Stimulated activated CD4-positive, alpha-beta T cell treated with anti-CD3 and anti-CD28 coated beads, Interleukin-4, amount 100 ng/mL, for 4 hours (primary cell): ENCODE measurements around the gene ALOXE3.

ENCODE experiments used
- DNase-seq, 2 experiments: peaks; one replicate each; pipeline ENCODE4 v3.0.0-alpha.2; 2020

ALOXE3 gene

DNA sequence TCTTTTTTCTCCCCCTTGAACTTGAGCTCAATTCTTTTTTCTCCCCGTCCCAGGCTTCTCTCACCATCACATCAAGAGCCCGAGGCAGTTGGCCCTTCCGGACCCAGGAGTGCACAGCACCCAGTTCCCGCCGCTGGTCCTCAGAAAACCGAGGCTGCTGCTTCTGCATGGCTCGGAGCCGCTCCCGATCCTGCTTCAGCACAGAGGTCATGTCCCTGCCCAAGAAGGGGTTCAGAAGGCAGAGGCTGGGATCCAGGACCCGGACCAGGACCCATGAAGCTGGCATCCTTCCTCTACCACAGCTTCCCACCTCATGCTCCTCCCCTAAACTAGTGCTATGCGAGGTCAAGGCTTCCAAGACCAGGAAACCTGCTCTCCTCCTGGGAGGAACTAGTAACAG, 23.4 kb upstream of the ALOXE3 start:
- DNase-seq = no peak

DNA sequence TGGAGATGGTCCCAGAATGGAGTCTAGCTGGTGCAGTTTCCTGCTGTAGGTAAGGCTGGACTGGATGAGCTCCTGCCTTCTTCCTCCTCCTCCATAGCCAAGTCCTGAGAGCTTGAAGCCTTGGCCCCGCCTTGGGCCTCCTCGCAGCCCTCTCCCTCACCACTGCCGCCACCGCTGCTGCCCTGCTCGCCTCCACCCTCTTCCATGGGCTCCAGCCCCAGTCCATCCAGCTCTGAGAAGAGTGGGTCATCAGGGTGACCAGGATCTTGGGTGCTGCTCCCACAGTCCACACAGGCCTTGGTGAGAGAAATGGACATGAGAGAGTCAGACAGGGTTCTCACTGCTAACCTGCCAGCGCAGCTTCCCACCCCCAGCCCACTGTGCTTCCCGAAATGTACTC, 22.7 kb upstream of the ALOXE3 start:
- no peak for DNase-seq

DNA sequence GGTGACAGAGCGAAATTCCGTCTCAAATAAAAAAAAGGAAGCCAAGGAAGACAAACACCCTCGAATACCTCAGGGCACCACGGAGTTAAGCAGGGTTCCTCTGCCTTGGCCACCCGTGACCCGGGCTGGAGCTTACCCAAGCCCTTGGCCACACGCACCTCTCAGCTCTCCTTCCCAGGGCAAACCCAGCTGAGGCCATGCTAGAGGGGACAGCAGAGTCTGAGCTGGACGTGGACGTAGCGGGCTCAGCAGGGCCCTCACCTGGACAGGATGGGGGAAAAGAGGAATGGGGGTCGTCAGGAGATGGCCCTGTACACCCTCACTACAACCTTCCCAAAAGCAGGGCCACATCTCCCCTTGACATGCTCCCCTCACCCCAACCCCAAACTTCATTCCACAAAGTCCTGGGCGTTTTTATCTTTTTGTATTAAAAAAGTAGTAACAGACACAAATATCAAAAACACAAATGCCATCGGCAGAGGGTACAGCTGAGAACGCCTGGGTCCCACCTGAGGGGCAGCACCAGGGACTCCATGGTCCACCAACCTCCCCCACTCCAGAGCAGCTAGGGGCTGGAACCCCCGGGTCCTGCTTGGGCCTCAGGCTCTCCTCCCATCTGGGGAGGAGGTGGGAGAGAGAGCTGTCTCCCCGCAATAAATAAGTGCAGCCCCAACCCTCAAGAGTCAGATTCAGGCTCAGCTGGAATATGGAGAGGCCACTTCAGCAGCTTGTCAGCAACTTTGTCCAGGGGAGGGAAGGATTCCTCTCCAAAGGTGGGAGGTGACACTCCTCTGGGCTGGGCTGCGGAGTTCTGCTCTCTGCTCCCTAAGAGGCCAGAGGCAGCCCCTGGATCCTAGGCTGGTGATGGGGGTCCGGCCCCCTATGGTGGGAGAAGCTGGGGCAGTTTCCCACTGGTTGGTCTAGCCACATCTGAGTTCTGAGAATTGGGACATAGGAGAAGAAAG, 22.0 kb upstream of the ALOXE3 start:
- DNase-seq = no peak

DNA sequence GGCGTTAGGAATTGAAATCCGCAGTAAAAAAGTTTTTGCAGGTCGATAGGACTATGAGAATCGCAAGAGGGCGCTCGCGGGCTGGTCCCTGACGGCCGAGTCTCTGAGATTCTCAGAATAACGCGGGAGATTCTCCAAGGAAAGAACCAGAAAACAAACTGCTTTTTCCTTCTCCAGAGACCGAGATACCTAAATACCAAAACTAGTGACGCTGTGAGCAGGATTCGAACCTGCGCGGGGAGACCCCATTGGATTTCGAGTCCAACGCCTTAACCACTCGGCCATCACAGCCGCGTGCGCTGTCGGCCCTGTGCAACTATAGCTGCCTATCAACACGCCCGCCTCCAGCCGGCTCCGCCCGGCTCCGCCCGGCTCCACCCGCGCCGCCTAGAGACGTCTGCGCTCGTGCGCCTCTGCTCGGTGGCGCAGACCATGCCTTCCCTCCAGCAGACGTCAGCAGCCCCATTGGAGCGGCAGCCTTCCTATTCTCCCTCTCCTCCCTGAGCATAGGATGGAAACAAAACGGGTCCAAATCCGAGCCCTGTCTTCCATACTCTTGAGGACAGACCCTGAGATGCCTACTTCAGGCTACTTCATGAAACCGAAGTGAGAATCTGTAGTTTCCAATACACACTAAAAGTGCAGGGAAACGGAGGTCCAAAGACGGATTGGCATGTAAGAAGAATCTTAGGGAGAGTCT, 20.5 kb upstream of the ALOXE3 start:
- peak; percentile 93 to 96 for DNase-seq

DNA sequence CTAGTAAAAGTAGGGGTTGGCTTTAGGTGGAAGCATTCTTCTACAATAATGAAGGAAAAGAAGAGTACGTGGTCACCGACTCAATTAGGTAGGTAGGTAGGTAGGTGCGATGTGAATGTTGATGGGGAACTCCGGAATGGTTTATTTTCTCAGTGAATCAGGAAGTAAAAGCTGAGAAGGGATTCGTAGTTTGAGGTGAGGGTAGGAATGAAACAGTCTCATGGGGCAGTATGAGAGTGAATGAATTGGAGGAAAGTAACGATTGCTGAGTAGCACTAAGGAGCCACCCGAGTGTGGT, 20.0 kb upstream of the ALOXE3 start:
- DNase-seq = no peak

DNA sequence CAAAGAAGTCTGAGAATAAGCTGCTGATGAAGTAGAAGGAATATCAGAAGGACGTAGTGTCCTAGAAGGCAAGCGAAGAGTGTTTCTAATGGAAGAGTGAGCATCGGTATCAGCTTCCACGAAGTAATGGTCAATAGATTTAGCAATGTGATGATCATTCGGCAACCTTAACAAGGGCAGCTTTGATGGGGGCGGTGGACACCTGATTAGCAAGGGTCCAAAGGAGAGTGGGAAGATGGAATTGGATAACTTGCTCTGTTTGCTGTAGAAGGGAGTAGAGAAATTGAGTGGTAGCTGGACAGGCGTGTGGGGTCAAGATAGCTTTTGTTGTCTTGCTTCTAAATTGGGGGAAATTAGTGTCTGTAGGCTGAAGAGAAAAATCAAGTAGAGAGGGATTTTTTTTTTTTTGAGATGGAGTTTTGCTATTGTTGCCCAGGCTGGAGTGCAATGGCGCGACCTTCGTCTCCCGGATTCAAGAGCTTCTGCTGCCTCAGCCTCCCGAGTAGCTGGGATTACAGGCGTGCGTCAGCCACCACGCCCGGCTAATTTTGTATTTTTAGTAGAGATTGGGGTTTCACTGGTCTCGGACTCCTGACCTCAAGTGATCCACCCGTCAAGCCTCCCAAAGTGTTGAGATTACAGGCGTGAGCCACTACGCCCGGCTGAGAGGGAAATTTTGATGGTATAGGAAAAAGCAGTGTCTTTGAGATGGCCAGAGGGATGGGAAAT, 19.5 kb upstream of the ALOXE3 start:
- DNase-seq = no peak

DNA sequence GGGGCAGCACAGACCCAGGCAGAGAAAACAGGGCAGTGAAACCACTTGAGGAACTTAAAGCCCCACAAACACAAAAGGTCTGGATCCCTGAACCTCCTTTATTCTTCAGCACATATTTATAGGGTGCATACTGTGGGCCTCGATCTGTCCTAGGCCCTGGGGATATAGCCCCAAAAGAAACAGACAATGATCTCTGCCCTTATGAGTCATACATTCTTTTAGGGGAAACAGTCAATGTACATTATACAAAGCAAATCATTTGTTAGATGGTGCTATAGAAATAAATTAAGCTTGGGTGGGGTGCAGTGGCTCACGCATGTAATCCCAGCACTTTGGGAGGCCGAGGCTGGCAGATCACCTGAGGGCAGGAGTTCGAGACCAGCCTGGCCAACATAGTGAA, 15.6 kb upstream of the ALOXE3 start:
- DNase-seq = no peak

DNA sequence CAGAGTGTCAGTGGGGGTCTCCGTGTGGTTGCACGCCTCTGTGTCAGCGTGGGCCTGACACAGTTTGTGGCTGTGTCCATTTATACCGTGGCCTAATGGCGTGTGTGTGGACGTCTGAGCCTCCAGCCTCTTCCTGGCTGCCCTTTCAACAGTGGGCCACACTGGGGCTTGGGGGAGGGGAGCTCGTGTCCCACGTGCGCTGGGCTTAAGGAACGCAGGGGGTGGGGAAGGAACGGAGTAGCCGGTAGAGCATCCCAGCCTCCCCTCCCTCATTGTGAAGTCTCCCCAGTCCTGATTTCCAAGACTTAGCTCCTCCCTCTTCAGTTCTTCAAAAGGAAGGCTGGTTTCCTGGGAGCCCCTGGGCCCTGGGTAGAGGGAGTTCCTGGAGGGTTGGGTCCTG, 15.1 kb upstream of the ALOXE3 start:
- DNase-seq = no peak

DNA sequence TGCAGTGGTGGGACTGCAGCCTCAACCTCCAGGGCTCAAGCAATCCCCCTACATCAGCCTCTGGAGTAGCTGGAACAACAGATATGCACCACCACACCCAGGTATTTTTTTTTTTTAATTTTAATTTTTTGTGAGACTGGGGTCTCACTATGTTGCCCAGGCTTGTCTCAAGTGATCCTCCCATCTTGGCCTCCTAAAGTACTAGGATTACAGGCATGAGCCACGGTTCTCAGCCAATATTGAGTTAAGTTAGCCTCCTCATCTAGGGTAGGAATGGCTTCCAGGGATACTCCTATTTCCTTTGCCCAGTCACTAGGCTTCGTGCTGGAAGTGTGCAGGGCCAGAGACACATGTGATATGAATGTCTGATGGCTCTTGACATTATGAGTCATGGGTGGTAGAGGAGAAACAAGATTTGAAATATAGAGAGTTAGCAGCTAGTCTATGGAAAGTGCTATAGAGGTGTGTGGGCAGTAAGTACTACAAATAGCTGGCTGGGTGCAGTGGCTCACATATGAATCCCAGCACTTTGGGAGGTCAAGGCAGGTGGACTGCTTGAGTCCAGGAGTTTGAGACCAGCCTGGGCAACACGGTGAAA, 13.6 kb upstream of the ALOXE3 start:
- DNase-seq = no peak

DNA sequence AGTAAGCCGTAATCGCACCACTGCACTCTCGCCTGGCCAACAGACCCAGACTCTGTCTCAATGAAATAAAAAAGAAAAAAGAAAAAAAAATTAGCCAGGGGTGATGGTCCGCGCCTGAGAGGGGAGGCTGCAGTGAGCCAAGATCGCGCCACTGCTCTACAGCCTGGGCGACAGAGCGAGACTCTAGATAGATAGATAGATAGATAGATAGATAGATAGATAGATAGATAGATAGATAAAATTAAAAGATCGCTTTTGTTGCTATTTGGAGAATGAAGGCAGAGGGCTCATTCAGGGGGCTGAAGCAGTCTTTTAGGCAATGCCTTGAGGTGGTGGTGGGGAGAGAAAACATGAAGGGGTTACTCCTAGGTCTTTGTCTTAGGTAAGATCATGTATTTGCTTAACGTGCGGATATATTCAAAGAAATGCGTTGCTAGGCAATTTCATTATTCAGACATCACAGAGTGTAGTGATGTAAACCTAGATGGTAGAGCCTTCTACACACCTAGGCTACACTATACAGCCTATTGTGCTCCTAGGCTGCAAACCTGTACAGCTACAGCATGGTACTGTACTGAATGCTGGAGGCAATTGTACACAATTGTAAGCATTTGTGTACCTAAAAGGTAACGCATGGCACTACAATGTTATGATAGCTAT, 9.9 kb upstream of the ALOXE3 start:
- no peak for DNase-seq

DNA sequence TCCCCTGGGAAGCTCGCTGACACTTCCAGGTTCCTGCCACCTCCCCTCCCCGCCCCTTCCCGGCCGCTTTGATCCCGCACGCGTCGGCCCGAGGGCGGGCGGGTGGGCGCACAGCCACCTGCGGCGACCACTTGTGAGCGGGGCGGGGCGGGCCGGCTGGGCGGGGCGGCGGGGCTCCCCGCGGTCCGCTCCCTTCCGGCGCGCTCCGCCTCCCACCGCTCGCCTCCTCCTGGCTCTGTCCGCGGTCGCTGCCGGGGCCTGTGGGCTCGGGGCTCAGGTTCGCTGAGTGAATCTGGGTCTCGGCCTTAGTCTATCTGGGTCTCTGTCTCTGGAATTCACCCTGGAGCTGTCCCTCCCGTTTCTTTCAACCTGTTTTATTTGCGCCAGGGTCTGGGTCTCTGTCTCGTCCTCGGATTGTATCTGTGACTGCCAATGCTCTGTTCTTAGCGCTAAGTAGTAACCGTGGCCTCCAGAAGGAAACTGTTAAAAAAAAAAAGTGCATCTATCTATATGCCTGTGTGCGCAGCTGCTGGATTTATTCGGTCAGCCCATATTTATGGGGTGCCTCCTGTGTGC, 8.3 kb upstream of the ALOXE3 start:
- DNase-seq = peak in 1 of 2 experiments; percentile 63

DNA sequence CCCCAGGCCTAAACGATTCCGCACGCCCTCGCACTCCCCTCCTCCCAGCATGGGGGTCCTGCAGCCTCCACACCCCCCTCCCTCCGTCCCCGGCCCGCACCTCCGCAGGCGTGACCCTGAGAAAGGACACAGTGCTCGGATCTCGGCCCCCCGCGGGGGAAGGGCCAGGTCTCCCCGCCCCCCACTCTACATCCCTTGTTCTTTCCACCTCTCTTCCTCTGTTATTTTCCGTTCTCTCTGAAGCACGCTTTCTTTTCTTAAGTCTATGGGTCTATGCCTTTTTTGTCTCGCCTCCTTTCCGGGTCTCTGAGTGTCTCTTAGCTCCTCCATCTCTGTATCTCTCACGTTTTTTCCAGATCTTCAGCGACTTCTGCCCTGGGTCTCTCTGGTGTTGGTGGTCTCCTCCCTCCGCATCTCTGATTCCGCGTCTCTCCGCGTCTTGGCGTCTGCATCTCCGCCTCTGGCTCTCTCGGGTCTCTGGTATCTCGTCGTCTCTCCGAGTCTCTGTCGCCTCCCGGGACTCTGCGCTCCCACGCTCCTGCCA, 7.7 kb upstream of the ALOXE3 start:
- DNase-seq = peak in 1 of 2 experiments; percentile 18

DNA sequence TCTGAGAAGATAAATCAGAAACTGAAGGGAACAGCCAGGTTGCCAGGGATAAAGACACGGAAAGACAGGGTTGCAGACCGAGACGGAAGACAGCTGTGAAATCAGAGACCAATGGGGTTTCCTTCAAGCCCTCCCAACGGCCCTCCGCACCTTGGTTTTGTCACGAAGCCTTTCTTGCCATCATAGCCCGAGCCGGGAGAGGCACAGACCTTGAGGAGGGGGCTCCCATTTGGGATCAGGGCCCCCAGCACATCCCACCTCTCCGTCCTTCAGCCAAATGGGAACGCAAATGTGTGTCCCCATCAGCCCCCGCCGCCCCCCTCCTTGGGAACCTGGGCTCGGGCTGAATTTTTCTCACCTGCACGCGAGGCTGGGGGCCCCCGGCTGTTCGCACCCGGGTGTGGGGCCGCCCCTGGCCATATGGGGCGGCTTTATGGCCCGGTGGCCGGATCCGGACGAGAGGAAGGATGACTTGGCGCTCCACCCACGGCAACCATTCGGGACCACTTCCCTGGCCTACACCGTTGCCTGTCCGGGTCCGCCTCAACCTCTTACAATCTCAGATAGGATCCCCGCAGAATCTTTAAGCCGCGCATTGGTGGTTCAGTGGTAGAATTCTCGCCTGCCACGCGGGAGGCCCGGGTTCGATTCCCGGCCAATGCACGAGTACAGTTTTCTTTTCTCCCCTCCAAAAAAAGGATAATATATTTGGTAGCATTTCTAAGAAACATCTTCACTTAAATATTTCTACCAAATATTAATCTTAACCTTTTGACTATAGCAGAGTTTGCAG, 7.0 kb upstream of the ALOXE3 start:
- peak; percentile 83 to 90 for DNase-seq

DNA sequence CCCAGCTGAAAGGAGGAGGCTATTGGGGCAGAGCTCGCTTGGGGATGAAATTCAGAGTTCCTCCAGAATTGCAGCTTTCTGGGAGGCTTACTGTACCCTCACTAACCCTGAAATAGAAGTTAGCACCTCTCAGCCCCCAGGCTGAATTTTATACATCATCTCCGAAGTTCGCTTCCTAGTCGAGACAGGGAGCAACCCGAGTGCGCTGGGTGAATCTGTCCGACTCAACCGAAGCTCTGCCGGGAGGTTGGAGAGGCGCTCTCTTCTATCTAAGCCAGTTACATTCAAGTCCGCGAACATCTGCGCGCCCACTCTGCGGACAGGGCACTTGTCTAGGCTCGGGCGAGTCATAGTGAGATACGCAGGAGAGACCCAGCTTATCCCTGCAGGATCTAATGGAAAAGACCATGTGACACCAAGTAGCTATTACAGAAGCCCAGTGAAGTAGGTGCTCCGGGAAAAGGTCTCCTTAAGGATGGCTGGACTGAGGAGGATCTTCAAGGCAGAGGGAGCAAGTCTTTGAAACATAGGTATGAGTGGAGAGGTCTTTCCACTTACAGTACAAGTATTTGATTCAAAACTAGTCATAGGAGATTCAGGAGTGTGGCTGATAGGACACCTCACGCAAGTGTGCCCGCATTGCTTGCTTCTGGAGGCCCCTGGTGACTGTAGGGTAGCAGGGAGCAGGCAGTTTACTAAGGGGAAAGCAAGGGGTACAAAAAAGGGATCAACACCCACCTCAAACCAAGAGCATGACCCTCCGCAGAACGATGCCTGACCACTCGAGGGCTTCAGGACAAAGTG, 6.2 kb upstream of the ALOXE3 start:
- no peak for DNase-seq

DNA sequence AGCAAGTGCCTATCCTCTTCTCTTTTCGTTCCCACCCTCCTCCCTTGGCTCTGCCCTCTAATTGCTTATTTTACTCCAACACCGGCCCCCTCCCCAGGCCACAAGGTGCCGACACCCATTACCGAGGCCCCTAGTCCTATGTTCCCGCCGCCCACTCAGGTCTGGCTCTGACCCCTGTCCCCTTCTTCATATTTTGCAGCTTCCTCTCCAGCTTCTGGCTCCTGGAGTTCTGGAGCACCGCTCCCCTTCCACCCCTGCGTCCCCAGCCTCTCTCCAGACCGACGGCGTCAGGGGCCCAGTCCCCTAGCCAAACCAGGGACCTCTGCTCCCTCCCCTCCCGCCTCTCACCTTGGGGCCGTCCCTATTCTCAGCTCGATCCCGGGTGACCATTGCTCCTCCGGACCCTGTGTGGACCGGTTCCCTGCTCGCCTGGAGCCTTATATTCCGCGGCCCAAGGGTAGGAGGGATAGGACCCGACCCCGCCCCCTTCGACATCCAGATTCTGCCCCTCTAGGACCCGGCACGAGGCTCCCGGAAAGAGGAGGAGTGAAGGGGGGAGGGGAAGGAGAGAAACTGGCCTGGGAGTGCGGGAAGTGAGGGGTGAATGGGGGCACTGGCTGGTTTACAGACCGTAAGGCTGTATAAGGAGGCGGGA, 5.5 kb upstream of the ALOXE3 start, which contains the start of gene HES7:
Gene HES7 (minus strand): TSS at position 412 of the 655 bp plus-strand sequence. CDS start 22 bp downstream, at position 390.
- no peak for DNase-seq

DNA sequence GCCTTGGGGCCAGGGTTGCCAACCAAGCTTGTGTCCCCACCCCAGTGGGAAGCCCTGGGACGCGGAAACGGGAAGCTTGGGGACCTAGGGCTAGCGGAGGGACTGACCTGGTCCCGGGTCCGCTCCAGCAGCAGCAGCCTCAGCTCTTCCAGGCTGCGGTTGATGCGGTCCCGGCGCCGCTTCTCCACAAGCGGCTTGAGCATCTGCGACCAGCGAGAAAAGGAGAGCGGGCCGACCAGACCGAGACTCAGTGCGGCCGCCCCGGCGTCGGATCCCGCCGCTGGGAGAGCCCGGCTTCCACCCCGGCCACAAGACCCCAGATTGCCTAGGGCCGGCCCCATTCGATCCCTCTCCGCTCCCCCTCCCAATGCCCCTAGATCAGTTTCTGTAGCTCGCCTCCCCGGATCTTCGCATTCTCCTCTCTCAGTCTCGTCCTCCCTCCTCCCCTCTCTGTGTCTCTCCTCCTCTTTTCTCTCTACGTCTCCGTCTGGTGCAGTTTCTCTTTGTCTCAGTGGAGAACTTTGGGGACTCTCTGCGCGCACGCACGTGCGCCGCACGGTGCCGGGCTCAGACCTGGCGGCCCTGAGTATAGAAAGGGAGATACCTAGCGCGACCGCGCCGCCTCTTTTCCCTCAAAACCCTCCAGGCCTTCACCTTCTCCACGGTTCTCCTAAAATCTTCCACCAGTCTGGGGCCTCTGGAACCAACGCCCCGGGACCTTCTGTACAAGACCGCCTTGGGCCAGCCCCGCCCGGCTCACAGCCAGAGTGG, 4.8 kb upstream of the ALOXE3 start:
- DNase-seq = peak; percentile 46 to 51

DNA sequence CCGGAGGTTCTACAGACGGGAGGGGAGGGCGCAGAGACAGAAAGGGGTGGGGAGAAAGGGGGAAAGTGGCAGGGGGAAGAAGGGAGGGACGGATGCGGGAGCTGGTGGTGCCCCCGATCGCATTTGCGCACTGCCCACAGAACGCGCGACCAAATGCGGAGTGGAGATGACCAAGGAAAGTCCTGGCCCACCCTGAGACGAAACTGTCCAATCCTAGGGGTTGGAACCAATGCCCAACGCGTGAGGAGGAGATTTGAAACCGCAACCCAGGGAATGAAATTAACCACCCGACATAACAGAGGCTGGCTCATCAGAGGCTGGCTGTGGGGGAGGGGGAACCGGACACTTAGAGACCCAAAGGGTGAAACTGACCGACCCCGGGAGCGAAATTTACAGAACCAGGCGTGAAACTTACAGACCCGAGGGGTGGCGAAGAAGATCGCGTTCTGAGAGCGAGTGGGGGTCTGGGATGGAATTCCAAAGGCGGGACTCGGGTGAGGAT, 4.2 kb upstream of the ALOXE3 start:
- peak in 1 of 2 experiments; percentile 24 for DNase-seq

DNA sequence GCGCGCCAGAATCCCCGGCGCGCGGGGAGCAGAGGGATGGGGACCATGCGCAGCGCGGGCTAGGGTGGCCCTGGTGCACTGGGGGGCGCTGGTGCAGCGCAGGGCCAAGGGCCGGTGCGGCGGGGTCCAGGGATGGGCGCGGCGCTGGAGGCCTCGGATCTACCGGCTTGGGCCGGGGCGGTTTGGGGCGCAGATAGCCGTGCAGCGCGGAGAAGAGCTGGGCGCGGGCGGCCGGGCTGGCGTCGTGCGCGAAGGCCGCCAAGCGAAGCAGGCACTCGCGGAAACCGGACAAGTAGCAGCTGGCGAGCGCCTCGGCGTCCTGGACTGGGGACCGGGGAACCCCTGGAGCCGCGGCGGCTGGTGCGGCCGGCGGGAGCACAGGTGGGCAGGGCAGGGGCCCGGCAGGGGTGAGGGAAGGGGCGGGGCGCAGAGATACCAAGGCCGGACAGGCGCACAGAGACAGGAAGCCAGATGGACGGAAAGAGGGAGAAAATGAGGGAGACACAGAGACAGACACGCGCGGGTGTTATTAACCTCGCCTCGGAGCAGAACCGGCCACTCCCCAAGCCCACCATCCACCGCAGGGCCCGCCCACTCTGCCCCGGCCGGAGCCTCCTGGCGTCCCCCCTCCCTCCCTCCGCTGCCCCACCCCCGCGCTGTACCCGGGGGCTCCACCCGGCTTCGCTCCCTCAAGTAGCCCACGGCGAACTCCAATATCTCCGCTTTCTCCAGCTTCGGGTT, 3.5 kb upstream of the ALOXE3 start:
- peak; percentile 25 to 58 for DNase-seq
